Chondrocyte (in vitro differentiated cells): Measurements from ENCODE around the gene LTB. TPM values are rescaled to one million over a fixed set of nuclear protein-coding genes. Genes with fewer than 3 reads are reported as not detected.

Source experiments
- DNase-seq: peaks from one replicate; pipeline ENCODE4 v3.0.0; 2021; ENCODE audit warnings: mixed read lengths, low spot score
- H3K27ac Mint-ChIP-seq: one replicate; pipeline ENCODE4 v1.8.0; 2021; ENCODE audit warnings: mild to moderate bottlenecking, moderate library complexity, mixed read lengths; ENCODE audit not compliant: unreplicated experiment
- H3K27me3 Mint-ChIP-seq: 2 replicates; pipeline ENCODE4 v1.8.0; 2021; ENCODE audit warnings: low read depth, mixed read lengths
- H3K36me3 Mint-ChIP-seq: 2 replicates; pipeline ENCODE4 v1.8.0; 2021; ENCODE audit warnings: low read depth, mixed read lengths
- H3K4me1 Mint-ChIP-seq: 2 replicates; pipeline ENCODE4 v1.8.0; 2021; ENCODE audit warnings: low read depth, mild to moderate bottlenecking, mixed read lengths
- H3K4me3 Mint-ChIP-seq: one replicate; pipeline ENCODE4 v1.8.0; 2021; ENCODE audit warnings: mild to moderate bottlenecking, moderate library complexity, mixed read lengths; ENCODE audit not compliant: unreplicated experiment
- H3K9me3 Mint-ChIP-seq: 2 replicates; pipeline ENCODE4 v1.8.0; 2021; ENCODE audit warnings: low read depth, mixed read lengths
- total RNA-seq: library from RNA; stranded (reverse); gene quantifications from 3 replicates; pipeline ENCODE4 v1.2.1, GENCODE V29; 2021
- TF ChIP-seq, protein P1 (sequence below): fragments of 200-600 bp; sonication (generic); IDR thresholded peaks from 2 replicates; pipeline ENCODE4 v1.5.0; 2021; ENCODE audit warnings: antibody characterized with exemption, mild to moderate bottlenecking, moderate library complexity

The LTB gene
- total RNA-seq, 1 donor from 2014 or later: not detected

DNA sequence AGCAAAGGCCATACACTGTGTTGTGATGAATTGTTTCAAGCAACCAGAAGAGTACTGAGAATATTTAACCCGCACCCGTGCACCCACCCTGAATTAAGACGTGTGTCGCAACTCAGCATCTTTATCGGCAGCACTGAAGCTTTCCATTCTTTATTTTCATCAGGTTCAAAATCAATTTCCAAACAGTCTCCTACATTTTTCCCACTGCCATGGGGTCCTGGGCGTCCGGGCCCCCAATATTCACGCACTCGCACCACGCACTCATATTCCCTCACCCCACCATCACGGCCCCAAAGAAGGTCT is 1.8 kb downstream of the LTB start:
- Mint-ChIP-seq H3K27me3 (no peaks in the 10 kb centered on the region), H3K4me1 (peaks cover 16% of the 10 kb centered on the region), H3K4me3 (peak overlapping the region; percentile 97), H3K36me3 (no peaks in the 10 kb centered on the region), H3K27ac (peak overlapping the region; percentile 49), H3K9me3 (no peaks in the 10 kb centered on the region)
- no peak for DNase-seq
- TF ChIP-seq, protein P1, sequence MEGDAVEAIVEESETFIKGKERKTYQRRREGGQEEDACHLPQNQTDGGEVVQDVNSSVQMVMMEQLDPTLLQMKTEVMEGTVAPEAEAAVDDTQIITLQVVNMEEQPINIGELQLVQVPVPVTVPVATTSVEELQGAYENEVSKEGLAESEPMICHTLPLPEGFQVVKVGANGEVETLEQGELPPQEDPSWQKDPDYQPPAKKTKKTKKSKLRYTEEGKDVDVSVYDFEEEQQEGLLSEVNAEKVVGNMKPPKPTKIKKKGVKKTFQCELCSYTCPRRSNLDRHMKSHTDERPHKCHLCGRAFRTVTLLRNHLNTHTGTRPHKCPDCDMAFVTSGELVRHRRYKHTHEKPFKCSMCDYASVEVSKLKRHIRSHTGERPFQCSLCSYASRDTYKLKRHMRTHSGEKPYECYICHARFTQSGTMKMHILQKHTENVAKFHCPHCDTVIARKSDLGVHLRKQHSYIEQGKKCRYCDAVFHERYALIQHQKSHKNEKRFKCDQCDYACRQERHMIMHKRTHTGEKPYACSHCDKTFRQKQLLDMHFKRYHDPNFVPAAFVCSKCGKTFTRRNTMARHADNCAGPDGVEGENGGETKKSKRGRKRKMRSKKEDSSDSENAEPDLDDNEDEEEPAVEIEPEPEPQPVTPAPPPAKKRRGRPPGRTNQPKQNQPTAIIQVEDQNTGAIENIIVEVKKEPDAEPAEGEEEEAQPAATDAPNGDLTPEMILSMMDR: no peak

DNA sequence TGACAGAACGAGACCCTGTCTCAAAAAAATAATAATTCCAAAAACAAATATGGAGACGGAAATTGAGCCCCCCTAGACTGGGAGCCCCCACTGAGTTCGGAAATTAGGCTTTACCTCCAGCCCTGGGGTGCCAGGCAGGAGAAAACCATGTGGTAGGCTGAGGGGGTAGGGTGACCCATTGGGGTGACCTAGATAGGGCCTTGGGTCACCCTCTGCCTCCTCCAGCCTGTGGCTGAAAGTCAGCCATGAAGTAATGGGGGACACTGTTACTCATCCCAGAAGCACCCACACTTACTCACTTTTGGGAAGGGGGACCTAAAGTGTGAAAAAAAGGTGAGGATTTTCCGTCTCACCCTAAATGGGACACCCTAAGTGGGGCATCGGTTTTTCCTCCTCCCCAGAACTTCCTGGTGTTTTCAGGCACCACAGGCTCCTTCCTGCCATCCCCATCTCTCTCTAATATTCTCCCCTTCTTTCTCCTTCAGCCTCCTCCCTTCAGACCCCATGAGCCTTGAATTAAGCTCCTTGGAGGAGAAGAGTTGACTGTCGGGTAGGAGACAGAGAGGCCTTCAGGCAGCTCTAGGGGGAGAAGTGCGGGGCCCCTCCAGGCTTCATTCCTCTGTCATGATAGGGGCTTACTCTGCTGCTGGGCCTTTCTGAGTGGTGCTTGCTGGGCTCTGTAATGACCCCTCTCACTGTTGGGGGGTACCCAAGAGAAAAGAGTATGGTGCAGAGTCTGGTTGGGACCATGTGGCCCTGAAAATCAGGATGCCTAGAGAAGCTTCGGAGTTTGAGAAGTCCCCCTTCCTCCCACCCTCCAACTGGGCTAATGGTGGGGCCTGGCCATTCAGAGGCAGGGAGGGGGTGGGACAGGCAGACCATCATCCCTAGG is 2.4 kb downstream of the LTB start:
- Mint-ChIP-seq H3K9me3 (no peaks in the 10 kb centered on the region), H3K27ac (peak overlapping the region; percentile 49), H3K4me3 (peak overlapping the region; percentile 97), H3K4me1 (peaks cover 16% of the 10 kb centered on the region), H3K36me3 (no peaks in the 10 kb centered on the region), H3K27me3 (no peaks in the 10 kb centered on the region)
- no peak for DNase-seq
- TF ChIP-seq, protein P1: no peak

DNA sequence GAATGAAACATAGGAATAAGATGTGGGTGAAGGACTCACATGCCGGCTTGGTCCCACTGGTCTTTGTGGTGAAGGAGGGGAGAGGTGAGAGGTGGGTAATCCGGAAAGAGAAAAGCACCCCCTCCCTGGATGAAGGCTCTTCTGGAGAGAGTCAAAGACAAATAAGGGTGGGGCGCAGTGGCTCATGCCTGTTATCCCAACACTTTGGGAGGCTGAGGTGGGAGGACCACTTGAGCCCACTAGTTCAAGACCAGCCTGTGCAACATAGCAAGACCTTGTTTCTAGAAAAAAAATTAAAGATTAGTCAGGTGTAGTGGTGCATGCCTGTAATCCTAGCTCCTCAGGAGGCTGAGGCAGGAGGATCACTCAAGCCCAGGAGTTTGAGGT is 3.1 kb downstream of the LTB start:
- Mint-ChIP-seq H3K27me3 (no peaks in the 10 kb centered on the region), H3K36me3 (no peaks in the 10 kb centered on the region), H3K4me1 (peaks cover 16% of the 10 kb centered on the region), H3K9me3 (no peaks in the 10 kb centered on the region), H3K4me3 (no peak overlapping the region), H3K27ac (no peak overlapping the region)
- TF ChIP-seq, protein P1: no peak
- DNase-seq: no peak

DNA sequence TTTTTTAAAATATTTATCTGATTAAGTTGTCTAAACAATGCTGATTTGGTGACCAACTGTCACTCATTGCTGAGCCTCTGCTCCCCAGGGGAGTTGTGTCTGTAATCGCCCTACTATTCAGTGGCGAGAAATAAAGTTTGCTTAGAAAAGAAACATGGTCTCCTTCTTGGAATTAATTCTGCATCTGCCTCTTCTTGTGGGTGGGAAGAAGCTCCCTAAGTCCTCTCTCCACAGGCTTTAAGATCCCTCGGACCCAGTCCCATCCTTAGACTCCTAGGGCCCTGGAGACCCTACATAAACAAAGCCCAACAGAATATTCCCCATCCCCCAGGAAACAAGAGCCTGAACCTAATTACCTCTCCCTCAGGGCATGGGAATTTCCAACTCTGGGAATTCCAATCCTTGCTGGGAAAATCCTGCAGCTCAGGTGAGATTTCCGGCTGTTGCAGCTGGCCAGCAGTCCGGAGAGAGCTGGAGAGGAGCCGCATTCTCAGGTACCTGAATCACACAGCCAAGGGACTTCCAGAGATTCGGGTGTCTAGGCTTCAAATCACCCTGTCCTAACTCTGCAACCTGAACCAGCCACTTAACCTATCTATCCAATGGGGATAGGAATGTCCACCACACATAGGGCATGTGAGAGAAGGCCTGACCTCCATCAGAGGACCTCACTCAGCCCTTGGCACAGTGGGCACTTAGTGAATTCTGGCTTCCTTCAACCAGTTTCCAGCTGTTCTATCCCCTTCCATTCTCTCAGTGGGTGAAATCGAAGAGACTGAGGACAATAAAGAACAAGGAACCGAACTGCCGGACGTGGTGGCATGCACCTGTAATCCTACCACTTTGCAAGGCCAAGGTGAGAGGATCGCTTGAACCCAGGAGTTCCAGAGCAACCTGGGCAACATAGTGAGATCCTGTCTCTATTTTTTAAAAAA is 3.8 kb downstream of the LTB start:
- H3K9me3 Mint-ChIP-seq: no peaks in the 10 kb centered on the region

DNA sequence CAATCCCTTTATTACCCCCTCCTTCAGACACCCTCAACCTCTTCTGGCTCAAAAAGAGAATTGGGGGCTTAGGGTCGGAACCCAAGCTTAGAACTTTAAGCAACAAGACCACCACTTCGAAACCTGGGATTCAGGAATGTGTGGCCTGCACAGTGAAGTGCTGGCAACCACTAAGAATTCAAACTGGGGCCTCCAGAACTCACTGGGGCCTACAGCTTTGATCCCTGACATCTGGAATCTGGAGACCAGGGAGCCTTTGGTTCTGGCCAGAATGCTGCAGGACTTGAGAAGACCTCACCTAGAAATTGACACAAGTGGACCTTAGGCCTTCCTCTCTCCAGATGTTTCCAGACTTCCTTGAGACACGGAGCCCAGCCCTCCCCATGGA is 4.7 kb downstream of the LTB start:
- Mint-ChIP-seq H3K27ac (no peak overlapping the region), H3K4me3 (no peak overlapping the region), H3K36me3 (no peaks in the 10 kb centered on the region), H3K4me1 (peaks cover 16% of the 10 kb centered on the region), H3K9me3 (no peaks in the 10 kb centered on the region), H3K27me3 (no peaks in the 10 kb centered on the region)
- TF ChIP-seq, protein P1: no peak
- no peak for DNase-seq

More for the DNA sequence above, 3.8 kb downstream of the LTB start:
- DNase-seq: no peak
- TF ChIP-seq, protein P1: no peak
- H3K4me3 Mint-ChIP-seq: no peak overlapping the region
- no peak overlapping the region for H3K27ac Mint-ChIP-seq
- no peaks in the 10 kb centered on the region for H3K36me3 Mint-ChIP-seq
- H3K4me1 Mint-ChIP-seq: peaks cover 16% of the 10 kb centered on the region
- H3K27me3 Mint-ChIP-seq: no peaks in the 10 kb centered on the region
